HG02870 (cell line): ENCODE measurements around the gene CDIPT.

Source experiments
- ATAC-seq: cut with Tn5 transposase; IDR thresholded peaks from one replicate; pipeline ENCODE4 v1.9.1; 2021; ENCODE audit warnings: mild to moderate bottlenecking, moderate library complexity; ENCODE audit not compliant: unreplicated experiment

Gene CDIPT

GRCh38 chr16:29860218-29860617, 2.8 kb downstream of the CDIPT start:
- ATAC-seq: no peak

DNA sequence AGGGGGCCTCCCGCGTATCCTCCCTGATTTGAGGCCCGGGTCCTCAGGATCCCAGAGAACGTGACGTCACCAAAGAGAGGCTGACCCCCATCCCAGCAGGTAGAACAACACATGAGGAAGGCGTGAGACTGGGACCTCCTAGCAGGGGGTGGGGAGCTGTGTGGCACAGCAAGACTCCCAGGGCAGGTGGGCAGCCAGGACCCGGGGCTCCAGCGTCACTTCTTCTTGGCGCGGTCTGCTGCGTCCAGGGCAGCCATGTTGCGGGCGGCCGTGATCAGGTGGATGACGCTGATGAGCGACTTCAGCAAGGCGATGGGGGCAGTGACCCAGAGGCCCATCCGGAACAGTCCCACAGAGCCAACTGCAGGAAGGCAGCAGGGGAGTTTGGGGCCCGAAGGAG, 4.1 kb downstream of the CDIPT start:
- no peak for ATAC-seq

DNA sequence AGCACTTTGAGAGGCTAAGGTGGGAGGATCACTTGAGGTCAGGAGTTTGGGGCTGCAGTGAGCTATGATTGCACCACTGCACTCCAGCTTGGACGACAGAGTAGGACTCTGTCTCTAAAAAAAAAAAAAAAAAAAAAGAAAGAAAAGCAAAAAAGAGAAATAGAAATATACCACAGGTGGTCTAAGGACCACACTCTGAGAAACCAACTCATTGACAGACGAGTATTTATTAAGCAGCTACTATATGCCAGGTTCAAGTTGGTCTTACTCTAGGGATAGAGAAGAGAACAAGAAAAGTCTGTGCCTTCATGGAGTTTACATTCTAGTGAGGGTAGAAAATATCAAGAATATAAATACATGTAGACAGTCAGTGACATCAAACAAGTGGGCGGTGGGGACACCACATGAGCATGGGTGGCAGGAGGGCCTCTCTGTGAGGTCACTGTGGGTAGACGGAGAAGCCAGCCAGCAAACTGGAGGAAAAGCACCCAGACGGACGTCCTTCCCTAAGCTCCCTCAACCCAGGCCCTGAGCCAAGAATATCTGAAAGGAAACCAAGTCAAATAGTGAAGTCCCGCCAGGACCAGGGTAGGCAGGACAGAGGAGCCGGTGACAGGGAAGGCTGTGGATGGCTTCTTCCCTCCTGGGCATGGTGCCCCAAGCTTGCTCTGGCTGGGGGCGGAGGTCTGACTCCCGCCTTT, 4.7 kb downstream of the CDIPT start:
- no peak for ATAC-seq

DNA sequence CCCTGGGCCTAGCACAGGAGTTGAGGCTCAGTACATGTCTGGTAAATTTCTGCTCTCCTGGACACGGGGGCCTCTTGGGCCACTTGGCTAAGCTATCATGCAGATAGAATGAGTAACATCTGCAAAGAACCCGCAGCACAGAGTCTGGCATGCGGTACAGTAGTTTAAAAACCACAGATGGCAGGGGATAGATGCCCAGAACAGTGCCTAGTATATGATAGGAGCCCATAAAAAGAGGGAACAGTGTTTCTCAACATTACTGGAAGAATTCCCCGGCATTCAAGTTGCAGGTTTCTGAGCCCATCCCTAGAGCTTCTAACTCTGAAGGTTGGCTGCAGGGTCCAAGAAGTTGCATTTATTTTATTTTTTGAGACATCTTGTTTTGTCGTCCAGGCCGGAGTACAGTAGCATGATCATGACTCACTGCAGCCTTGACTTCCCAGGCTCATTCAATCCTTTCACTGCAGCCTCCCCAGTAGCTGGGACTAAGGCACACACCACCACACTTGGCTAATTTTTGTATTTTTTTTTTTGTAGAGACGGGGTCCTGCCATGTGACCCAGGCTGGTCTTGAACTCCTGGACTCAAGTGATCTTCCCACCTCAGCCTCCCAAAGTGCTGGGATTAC, 5.8 kb downstream of the CDIPT start:
- no peak for ATAC-seq

DNA sequence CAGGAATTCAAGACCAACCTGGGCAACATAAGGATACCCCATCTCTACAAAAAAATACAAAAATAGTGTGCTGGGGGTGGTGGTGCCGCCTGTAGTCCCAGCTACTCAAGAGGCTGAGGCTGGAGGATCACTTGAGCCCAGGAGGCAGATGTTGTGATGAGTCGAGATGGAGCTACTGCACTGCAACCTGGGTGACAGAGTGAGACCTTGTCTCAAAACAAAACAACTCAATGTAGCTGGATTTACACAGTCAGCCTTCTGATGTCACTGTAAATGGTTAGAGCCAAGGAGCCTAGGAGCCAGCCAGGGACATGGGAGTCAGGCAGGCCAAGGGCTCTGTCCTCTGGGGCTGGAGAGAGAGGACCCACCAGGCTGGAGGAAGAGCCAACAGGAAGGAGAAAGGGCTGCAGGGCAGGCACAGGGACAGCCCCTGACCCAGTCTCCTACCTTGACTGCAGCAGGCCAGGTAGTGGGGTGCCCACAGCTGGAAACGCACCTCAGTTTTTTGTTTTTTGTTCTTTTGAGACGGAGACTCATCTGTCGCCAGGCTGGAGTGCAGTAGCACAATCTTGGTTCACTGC, 8.4 kb downstream of the CDIPT start:
- ATAC-seq: no peak

- no peak for ATAC-seq
Measured at GRCh38 chr16:29852654-29853053, 10.4 kb downstream of the CDIPT start.

DNA sequence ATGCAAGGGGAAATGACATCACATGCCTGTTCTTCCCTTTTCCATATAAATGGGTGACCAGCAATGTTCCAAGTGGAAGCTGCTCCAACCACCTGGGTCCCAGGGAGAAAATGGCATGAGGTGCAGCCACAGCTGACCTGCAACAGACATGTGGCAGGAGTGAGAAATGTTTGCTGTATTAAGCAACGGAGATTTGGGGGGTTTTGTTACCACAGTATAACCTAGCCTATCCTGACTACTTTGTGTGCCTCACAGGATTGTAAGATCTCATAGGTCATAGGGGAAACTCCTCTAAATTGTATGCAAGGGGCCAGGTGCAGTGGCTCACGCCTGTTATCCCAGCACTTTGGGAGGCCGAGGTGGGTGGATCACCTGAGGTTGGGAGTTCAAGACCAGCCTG, 12.0 kb downstream of the CDIPT start:
- no peak for ATAC-seq

- no peak for ATAC-seq
Measured at GRCh38 chr16:29849505-29849904, 13.5 kb downstream of the CDIPT start.

GRCh38 chr16:29848420-29849297, 14.4 kb downstream of the CDIPT start:
- ATAC-seq: no peak

DNA sequence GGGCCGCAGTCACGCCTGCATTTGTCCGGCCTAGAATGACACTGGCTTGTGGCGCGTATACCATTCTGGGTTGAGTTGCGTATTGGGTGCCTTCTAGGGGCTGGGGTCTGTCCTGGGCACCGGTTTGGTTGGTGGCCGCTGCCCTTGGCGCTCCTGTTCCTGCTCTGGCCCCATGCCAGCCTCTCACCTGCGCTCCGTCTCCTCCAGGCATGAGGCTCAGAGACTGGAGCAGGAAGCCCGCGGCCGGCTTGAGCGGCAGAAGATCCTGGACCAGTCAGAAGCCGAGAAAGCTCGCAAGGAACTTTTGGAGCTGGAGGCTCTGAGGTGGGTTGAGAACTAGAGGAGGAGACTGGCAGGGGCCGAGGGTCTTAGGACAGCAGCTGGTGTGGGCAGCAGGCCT, 17.4 kb downstream of the CDIPT start:
- ATAC-seq: no peak

DNA sequence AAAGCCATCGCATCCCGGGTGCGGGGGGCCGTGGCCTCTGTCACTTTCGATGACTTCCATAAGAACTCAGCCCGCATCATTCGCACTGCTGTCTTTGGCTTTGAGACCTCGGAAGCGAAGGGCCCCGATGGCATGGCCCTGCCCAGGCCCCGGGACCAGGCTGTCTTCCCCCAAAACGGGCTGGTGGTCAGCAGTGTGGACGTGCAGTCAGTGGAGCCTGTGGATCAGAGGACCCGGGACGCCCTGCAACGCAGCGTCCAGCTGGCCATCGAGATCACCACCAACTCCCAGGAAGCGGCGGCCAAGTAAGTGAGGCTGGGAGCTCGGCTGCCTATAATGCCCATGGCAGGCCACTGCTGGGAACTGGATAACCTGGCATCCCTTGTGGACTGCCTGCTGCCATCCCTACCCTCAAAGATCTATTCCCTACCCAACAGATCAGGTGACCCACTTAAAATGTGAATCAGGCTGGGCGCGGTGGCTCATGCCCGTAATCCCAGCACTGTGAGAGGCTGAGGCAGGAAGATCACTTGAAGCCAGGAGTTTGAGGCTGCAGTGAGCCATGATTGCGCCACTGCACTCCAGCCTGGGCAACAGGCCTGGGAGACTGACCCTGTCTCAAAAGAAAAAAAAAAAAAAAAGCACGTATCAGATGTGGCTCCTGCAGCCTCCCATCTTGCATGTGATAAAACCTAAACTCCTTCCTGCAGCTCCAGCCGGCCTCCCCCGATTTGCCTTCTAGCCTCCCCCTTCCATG, 18.3 kb downstream of the CDIPT start:
- no peak for ATAC-seq

GRCh38 chr16:29843931-29844330, 19.1 kb downstream of the CDIPT start:
- no peak for ATAC-seq

- no peak for ATAC-seq
Measured at GRCh38 chr16:29842732-29843346, 20.2 kb downstream of the CDIPT start.

DNA sequence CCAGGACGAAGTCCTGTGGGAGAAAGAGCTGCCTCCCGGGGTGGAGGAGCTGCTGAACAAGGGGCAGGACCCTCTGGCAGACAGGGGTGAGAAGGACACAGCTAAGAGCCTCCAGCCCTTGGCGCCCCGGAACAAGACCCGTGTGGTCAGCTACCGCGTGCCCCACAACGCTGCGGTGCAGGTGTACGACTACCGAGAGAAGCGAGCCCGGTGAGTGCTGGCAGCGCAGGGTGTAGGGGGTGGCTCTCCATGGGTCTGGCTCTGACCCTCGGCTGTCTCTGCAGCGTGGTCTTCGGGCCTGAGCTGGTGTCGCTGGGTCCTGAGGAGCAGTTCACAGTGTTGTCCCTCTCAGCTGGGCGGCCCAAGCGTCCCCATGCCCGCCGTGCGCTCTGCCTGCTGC, 21.4 kb downstream of the CDIPT start:
- ATAC-seq: no peak

GRCh38 chr16:29840240-29840639, 22.8 kb downstream of the CDIPT start:
- ATAC-seq: no peak

DNA sequence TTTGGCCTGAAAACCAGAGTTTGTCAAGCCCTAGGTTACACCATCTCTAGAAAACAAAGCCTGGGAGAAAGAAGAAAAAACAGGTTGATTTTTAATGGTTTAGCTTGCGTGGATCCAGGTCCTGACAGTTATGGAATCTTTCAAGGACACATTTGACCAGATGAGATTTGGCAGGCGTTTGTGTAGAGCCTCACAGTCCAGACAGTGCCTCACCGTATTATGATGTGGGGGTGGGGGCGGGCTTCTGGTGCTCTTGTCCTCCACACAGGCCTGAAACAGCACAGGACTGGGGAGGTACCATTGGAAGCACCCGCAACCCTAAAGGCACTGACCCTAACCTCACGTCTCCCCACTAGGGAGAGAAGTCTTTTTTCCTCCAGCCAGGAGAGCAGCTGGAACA, 23.2 kb downstream of the CDIPT start:
- ATAC-seq: no peak

DNA sequence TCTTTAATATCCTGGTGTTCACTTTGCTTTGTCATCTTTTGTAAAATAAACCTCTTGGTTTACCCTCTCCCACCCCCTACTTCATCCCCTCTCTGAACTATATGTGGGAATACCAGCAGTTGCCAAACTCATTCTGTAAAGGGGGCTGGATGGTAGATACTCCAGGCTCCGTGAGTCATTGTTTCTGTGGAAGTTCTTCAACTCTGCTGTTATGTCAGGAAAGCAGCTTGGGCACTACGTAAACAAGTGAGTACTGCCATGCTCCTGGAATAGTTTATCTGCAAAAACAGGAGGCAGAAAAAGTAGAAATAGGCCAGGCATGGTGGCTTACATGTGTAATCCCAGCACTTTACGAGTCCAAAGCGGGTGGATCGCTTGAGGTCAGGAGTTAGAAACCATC, 25.2 kb downstream of the CDIPT start:
- no peak for ATAC-seq

- no peak for ATAC-seq
Measured at GRCh38 chr16:29836623-29837022, 26.4 kb downstream of the CDIPT start.

- no peak for ATAC-seq
Measured at GRCh38 chr16:29835926-29836325, 27.1 kb downstream of the CDIPT start.

DNA sequence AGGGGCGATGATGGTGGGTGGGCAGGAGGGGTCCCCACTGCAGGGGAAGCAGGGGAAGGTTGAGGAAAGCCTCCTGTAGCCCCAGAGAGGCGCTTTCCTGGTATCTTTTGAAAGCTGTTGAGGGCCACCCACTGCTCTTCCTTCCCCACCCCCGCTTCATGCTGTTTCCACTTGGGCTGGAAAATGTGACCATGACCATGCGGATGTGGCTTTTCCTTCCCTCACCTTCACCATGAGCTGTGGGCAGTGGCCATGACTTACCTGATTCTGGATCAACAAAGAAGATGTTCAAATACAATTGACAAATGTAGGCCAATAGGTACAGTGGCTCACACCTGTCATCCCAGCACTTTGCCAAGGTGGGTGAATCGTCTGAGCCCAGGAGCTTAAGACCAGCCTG, 28.9 kb downstream of the CDIPT start:
- ATAC-seq: no peak
